Peyer's patch (tissue), 4 donors: Measurements from ENCODE around the gene S1PR1.

Experiments
- CTCF ChIP-seq, 6 experiments: fragments of 450-650 bp in 4 of 6; fragments of 200-600 bp in 2 of 6; sonication (generic) in 1 of 6; IDR thresholded peaks; one replicate each; pipeline ENCODE4 v1.5.1; 2017 to 2019; ENCODE audit warnings: antibody characterized with exemption in 6 of 6, mild to moderate bottlenecking in 3 of 6, moderate library complexity in 1 of 6
- POLR2A ChIP-seq, 2 donors: fragments of 450-650 bp; IDR thresholded peaks; one replicate each; pipeline ENCODE4 v1.5.1; 2017; ENCODE audit warnings: antibody characterized with exemption in 2 of 2, mild to moderate bottlenecking in 2 of 2, moderate library complexity in 2 of 2

- TF ChIP-seq POLR2A (IDR thresholded peaks at IDR 0.05), result no peak
- no peak for TF ChIP-seq CTCF (IDR thresholded peaks at IDR 0.05)
Observed at GRCh38 chr1:101244842-101245241, 8.0 kb downstream of the S1PR1 start.
